GM12878 (cell line): Measurements from ENCODE around the gene MAPRE2. TPM values are rescaled to one million over a fixed set of nuclear protein-coding genes. Genes with fewer than 3 reads are reported as not detected.

Experiments used
- ATAC-seq: fragments of 200-7000 bp; cut with Tn5 transposase; 3 replicates; pipeline ENCODE4 v1.9.1; 2020; ENCODE audit warnings: mild to moderate bottlenecking, moderate library complexity
- BruUV-seq: library from RNA; stranded (reverse); fragments of 400-500 nt; replicated peaks from 2 replicates; lab custom pipeline; 2021; lab: Mats Ljungman, UMichigan
- CTCF ChIA-PET: fragments of 300-600 bp; sonication (Branson Sonifier 250); formaldehyde crosslinking; extraction: SDS; loops from one replicate; lab custom pipeline; 2021; ENCODE audit warnings: inconsistent platforms; lab: Yijun Ruan, JAX
- POLR2A ChIA-PET: fragments of 350-600 bp; formaldehyde crosslinking; extraction: SDS; loops from one replicate; lab custom pipeline; 2021; ENCODE audit warnings: inconsistent platforms; lab: Charles Lee
- RAD21 ChIA-PET: fragments of 300-600 bp; sonication (Branson Sonifier 250); formaldehyde crosslinking; loops from one replicate; lab custom pipeline; 2023; ENCODE audit warnings: antibody characterized with exemption; ENCODE audit not compliant: unreplicated experiment; lab: Charles Lee
- SMC1A ChIA-PET: fragments of 300-600 bp; sonication (Branson Sonifier 250); formaldehyde crosslinking; loops from one replicate; lab custom pipeline; 2023; ENCODE audit not compliant: unreplicated experiment, uncharacterized antibody; lab: Charles Lee
- DNase-seq: peaks from one replicate; pipeline ENCODE4 v3.0.0-alpha.2; 2011; ENCODE audit warnings: low read depth, low spot score
- FAIRE-seq: peaks from 3 replicates; lab custom pipeline; 2011; peaks lifted over from hg19 to GRCh38; lab: Jason Lieb, UNC
- H2AFZ ChIP-seq: 2 replicates; pipeline ENCODE4 v1.6.0; 2011; ENCODE audit warnings: low read depth, low read length, control low read depth; ENCODE audit not compliant: control insufficient read depth
- H3K27ac ChIP-seq: 2 replicates; pipeline ENCODE4 v1.5.1; 2011; ENCODE audit warnings: control low read depth; ENCODE audit not compliant: control insufficient read depth, insufficient read depth
- H3K27me3 ChIP-seq, 2 experiments: replicated peaks in 1 of 2; 2 replicates each; pipeline versions ENCODE4 v1.6.0 to v1.6.1; 2011; ENCODE audit warnings: low read length in 1 of 2; ENCODE audit not compliant: control insufficient read depth in 2 of 2, insufficient read depth in 2 of 2
- H3K36me3 ChIP-seq, 2 experiments: 2 replicates each; pipeline ENCODE4 v1.5.1; 2011; ENCODE audit warnings: low read length in 1 of 2; ENCODE audit not compliant: control insufficient read depth in 2 of 2, insufficient read depth in 2 of 2
- H3K4me1 ChIP-seq: 2 replicates; pipeline ENCODE4 v1.6.1; 2011; ENCODE audit warnings: mild to moderate bottlenecking, low read length, moderate library complexity, mixed read lengths; ENCODE audit not compliant: control insufficient read depth, insufficient read depth
- H3K4me2 ChIP-seq: 2 replicates; pipeline ENCODE4 v1.6.0; 2011; ENCODE audit warnings: control low read depth; ENCODE audit not compliant: control insufficient read depth, insufficient read depth
- H3K4me3 ChIP-seq: fragments of 200-600 bp; sonication (generic); 2 replicates; pipeline ENCODE4 v1.5.1; 2016
- H3K79me2 ChIP-seq: 2 replicates; pipeline ENCODE4 v1.6.0; 2011; ENCODE audit warnings: low read length; ENCODE audit not compliant: control insufficient read depth, insufficient read depth
- H3K9ac ChIP-seq: 2 replicates; pipeline ENCODE4 v1.8.0; 2011; ENCODE audit warnings: low read length, control low read depth, mixed read lengths; ENCODE audit not compliant: control insufficient read depth, insufficient read depth
- H3K9me3 ChIP-seq: replicated peaks from 3 replicates; pipeline ENCODE4 v1.5.1; 2011; ENCODE audit warnings: mild to moderate bottlenecking, low read length; ENCODE audit not compliant: control insufficient read depth, insufficient read depth
- H4K20me1 ChIP-seq: 2 replicates; pipeline ENCODE4 v1.6.0; 2011; ENCODE audit not compliant: control insufficient read depth, insufficient read depth
- ATF7 ChIP-seq: fragments of 450-650 bp; IDR thresholded peaks from 2 replicates; pipeline ENCODE4 v1.6.1; 2016; ENCODE audit warnings: low read depth, mild to moderate bottlenecking
- BCL11A ChIP-seq: IDR thresholded peaks from 2 replicates; pipeline ENCODE4 v1.6.1; 2011; ENCODE audit warnings: low read depth, low read length
- BRCA1 ChIP-seq: IDR thresholded peaks from 2 replicates; pipeline ENCODE4 v1.6.1; 2011; ENCODE audit warnings: low read depth, low read length, improper control_type of control experiment
- CREB1 ChIP-seq: IDR thresholded peaks from 2 replicates; pipeline ENCODE4 v1.6.1; 2012; ENCODE audit warnings: low read depth, mild to moderate bottlenecking, inconsistent platforms
- EED ChIP-seq: sonication (generic); IDR thresholded peaks from 2 replicates; pipeline ENCODE4 v1.6.1; 2016; ENCODE audit warnings: antibody characterized with exemption, low read depth
- FOXM1 ChIP-seq: IDR thresholded peaks from 2 replicates; pipeline ENCODE4 v1.6.1; 2012; ENCODE audit warnings: low read depth, mild to moderate bottlenecking, inconsistent platforms, low read length, moderate library complexity
- LARP7 ChIP-seq: fragments of 450-650 bp; IDR thresholded peaks from 2 replicates; pipeline ENCODE4 v1.6.1; 2017; ENCODE audit warnings: mild to moderate bottlenecking
- MEF2A ChIP-seq: IDR thresholded peaks from 2 replicates; pipeline ENCODE4 v1.6.1; 2011; ENCODE audit warnings: low read depth, mild to moderate bottlenecking, low read length, moderate library complexity; ENCODE audit not compliant: insufficient read depth
- NR2C1 ChIP-seq: fragments of 450-650 bp; IDR thresholded peaks from 2 replicates; pipeline ENCODE4 v1.6.1; 2017; ENCODE audit warnings: antibody characterized with exemption, mild to moderate bottlenecking, moderate library complexity
- RCOR1 ChIP-seq: conservative IDR thresholded peaks from 2 replicates; pipeline ENCODE4 v1.6.1; 2012; ENCODE audit warnings: low read depth, low read length, improper control_type of control experiment
- SMC3 ChIP-seq: IDR thresholded peaks from 2 replicates; pipeline ENCODE4 v1.6.1; 2011; ENCODE audit warnings: low read length, improper control_type of control experiment, borderline replicate concordance
- ZNF274 ChIP-seq: IDR thresholded peaks from one replicate; pipeline ENCODE4 v1.8.0; 2011; ENCODE audit not compliant: insufficient read length, insufficient read depth
- ZNF384 ChIP-seq: IDR thresholded peaks from 2 replicates; pipeline ENCODE4 v1.6.1; 2012; ENCODE audit warnings: low read depth, mild to moderate bottlenecking, low read length, improper control_type of control experiment, borderline replicate concordance
- ZNF687 ChIP-seq: fragments of 450-650 bp; IDR thresholded peaks from 2 replicates; pipeline ENCODE4 v1.6.1; 2017; ENCODE audit warnings: mild to moderate bottlenecking, moderate library complexity
- ZSCAN29 ChIP-seq: fragments of 450-650 bp; IDR thresholded peaks from 2 replicates; pipeline ENCODE4 v1.6.1; 2017; ENCODE audit warnings: mild to moderate bottlenecking, moderate library complexity
- WGBS: methylation state at CpG from one replicate; pipeline ENCODE4 v1.1.6; 2016; ENCODE audit warnings: low lambda C conversion rate; ENCODE audit not compliant: insufficient replicate concordance, insufficient coverage; ENCODE audit errors: missing lambda C conversion rate; 5-methylcytosine and 5-hydroxymethylcytosine counted together
- in situ Hi-C: fragments of 300-500 bp; cut with MboI; formaldehyde crosslinking; loops from 9 replicates; pipeline ENCODE4 v1.14.3; 2018; ENCODE audit warnings: mixed read lengths
- intact Hi-C: fragments of 100-400 bp; cut with micrococcal nuclease; formaldehyde crosslinking; loops from one replicate; pipeline ENCODE4 v1.14.2; 2022; ENCODE audit not compliant: unreplicated experiment
- polyA plus RNA-seq, 11 experiments: library from polyadenylated mRNA; depleted of rRNA in 4 of 11; unstranded in 6 of 11; stranded (reverse) in 5 of 11; fragments of >200 nt; fragmentation: Nextera tagmentation in 4 of 11; fragmentation: Illumina TruSeq in 1 of 11; extraction: Ambion mirVana in 4 of 11; extraction: Trizol in 1 of 11; gene quantifications; 1 replicate in 1 of 11; 2 replicates in 10 of 11; pipeline versions ENCODE4 v1.2.1 to v1.2.3, GENCODE V29; 2011 to 2016; ENCODE audit warnings: inconsistent platforms in 2 of 11, missing spikeins in 2 of 11, low read depth in 1 of 11
- total RNA-seq, 4 experiments: library from RNA; depleted of rRNA in 3 of 4; stranded (reverse); fragments of >200 nt in 3 of 4; fragmentation: Illumina TruSeq in 1 of 4; extraction: Trizol in 1 of 4; gene quantifications; 2 replicates each; pipeline versions ENCODE4 v1.2.1 to v1.2.3, GENCODE V29; 2013 to 2021
- TF ChIP-seq, protein P1 (sequence below): fragments of 450-650 bp; conservative IDR thresholded peaks from 2 replicates; pipeline ENCODE4 v1.6.1; 2017; ENCODE audit warnings: mild to moderate bottlenecking, moderate library complexity

Gene MAPRE2
- total and polyA plus RNA-seq, 10 of the 15 experiments (the other 5 are each of a cell fraction or from before 2014, with no cell fraction given), result 11.0 to 50.6 (median 24.0) TPM

GRCh38 chr18:35089891-35090550, 48.8 kb downstream of the MAPRE2 start (continued):
- TF ChIP-seq BRCA1 (no peak), ZNF687 (no peak), CREB1 (no peak)
- TF ChIP-seq, protein P1, sequence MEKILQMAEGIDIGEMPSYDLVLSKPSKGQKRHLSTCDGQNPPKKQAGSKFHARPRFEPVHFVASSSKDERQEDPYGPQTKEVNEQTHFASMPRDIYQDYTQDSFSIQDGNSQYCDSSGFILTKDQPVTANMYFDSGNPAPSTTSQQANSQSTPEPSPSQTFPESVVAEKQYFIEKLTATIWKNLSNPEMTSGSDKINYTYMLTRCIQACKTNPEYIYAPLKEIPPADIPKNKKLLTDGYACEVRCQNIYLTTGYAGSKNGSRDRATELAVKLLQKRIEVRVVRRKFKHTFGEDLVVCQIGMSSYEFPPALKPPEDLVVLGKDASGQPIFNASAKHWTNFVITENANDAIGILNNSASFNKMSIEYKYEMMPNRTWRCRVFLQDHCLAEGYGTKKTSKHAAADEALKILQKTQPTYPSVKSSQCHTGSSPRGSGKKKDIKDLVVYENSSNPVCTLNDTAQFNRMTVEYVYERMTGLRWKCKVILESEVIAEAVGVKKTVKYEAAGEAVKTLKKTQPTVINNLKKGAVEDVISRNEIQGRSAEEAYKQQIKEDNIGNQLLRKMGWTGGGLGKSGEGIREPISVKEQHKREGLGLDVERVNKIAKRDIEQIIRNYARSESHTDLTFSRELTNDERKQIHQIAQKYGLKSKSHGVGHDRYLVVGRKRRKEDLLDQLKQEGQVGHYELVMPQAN, result no peak

- ATAC-seq (no peak), DNase-seq (no peak), FAIRE-seq (no peak)
- WGBS, result 100% methylated on average over 2 of the region's 2 CpGs
- H4K20me1 ChIP-seq, result no peaks in the 10 kb centered on the region
- H3K36me3 ChIP-seq, result no peaks in the 10 kb centered on the region
- TF ChIP-seq SMC3 (no peak), RCOR1 (no peak), ATF7 (no peak), FOXM1 (no peak), LARP7 (no peak), EED (no peak), BCL11A (no peak), ZNF384 (no peak), ZNF274 (no peak), MEF2A (no peak), NR2C1 (no peak), ZSCAN29 (no peak)
- CTCF ChIA-PET, result interaction anchor here (0.6 kb wide), 1 partner anchor 31 kb away, joined by 4 read pairs; no protein-coding TSS in a partner anchor
- RAD21 ChIA-PET, result no interaction called here
- no peak overlapping the region for H3K9ac ChIP-seq
- H3K79me2 ChIP-seq, result no peaks in the 10 kb centered on the region
- intact Hi-C loops, result no loop called here
- H3K4me2 ChIP-seq, result no peak overlapping the region
- H2AFZ ChIP-seq, result no peak overlapping the region
- no peaks in the 10 kb centered on the region for H3K4me1 ChIP-seq
- no peaks in the 10 kb centered on the region for H3K9me3 ChIP-seq
- no peak overlapping the region for H3K27ac ChIP-seq
- no TSS peak for BruUV-seq
- in situ Hi-C loops, result no loop called here
- POLR2A ChIA-PET, result no interaction called here
- SMC1A ChIA-PET, result no interaction called here
- no peaks in the 10 kb centered on the region for H3K27me3 ChIP-seq
- H3K4me3 ChIP-seq, result no peak overlapping the region
These were observed 50.6 kb downstream of the MAPRE2 start for GRCh38 chr18:35091841-35092240.
